ENCODE measurements around the gene PTAFR.

The PTAFR gene, protein sequence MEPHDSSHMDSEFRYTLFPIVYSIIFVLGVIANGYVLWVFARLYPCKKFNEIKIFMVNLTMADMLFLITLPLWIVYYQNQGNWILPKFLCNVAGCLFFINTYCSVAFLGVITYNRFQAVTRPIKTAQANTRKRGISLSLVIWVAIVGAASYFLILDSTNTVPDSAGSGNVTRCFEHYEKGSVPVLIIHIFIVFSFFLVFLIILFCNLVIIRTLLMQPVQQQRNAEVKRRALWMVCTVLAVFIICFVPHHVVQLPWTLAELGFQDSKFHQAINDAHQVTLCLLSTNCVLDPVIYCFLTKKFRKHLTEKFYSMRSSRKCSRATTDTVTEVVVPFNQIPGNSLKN

DNA sequence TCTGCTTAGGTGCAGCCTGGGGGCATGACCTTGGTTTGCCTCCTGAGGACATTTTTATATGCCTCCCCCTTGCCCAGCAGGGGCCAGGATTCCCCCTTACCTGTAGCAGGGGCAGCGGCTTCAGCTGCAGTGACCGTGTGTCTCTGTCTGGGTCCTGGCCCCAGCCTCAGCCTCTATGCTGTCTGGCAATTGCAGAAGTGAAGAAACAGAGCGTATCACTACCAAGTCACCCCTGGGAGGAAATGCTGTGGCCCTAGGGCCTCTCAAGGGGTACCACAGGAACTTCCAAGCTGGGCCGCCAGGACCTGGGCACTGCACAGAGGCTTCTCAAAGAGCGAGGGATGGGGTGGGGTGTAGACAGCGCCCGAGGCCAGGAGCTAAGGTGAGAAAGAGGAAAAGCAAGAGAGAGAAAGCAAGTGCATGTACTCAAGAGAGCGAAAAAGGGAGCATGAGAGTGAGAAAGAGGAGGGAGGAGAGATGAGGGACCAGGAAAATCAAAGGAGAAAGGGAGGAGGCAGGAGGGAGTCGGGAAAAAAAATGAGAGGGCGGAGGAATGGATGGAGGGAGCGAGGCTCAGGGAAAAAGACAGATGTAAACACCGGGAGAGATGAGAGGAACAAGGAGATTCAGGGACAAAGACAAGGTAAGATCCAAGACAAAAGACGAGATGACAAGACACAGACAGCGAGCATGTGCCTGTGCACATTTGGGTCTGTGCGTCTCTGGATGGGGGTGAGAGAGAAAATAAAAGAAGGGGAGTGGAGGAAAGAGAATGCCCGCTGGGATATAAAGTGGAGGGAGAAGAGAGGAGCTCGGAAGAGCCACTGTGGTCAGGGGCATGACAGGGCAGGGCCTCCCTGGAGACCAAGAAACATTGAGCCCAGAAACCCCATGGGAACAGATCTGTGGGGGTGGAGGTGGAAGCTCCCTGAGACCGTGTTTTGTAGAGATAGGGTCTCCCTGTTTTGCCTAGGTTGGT lies at the start of gene PTAFR:
PTAFR (minus strand) TSS at position 199 of the 979 bp plus-strand sequence. CDS start 25,669 bp downstream, outside the sequence.
- no peak for DNase-seq

DNA sequence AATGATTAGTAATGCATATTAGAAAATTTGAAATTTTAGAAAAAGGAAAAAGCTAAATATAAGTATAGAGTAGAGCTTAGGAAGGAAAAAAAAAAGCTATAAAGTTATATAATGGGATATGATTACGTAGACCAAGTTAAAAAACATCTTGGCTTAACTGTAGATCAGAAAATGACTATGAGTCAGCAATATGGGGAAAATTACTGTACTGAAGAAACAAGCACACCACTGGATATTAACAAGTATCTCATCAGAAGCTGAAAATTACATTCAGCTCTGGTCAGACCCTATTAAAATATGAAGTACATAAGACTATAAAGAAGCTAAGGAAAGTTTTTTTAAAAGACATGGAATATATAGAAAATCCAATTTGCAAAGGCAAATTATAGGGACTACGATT lies 36.8 kb upstream of the PTAFR start:
- peak; percentile 34 for DNase-seq

DNA sequence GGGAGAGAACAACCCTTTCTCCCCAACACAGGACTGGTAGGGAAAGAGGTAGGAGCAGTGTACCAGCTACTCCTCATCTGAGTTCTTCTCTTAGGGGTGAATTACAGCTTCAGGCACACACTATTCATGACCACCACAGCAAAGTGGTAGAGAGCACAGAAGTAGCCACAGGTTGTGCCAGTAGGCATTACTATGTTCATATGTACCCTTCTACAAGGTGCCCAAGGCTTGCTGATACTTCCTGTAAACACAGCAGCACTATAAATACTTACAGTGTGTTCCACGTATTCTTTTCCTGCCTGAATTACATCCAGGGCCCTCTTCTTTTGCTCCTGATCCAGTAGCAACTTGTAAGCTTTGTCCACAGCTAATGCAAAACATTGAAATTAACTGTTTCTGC lies 33.2 kb upstream of the PTAFR start:
- DNase-seq: no peak

DNA sequence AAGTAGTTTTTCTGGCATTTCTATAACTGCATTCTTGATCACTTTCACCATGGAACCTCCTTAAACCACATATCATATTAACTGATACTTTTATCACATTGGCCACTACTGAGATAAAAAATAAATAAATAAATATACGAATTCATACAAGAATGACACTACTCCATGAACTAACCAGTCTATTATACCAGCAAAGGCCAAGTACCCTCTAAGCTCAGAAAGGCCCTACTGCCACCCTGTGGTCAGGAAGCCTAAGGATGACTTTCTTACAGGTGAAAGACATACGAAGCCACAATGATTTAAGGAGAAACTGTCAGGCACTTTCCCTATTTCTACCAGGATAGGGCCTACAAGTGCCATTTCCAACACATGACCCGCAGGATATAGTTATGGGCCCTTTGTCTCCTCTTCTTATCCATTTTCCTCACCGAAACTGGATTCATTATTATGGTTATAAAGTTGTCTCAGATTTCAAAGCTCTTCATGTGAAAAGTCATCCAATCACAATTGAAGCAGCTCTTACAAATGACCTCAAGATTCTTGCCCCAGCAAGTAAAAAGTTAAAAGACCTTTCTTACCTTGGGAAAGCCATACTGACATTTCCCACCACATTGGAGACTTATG lies 32.4 kb upstream of the PTAFR start:
- peak; percentile 80 for DNase-seq

DNA sequence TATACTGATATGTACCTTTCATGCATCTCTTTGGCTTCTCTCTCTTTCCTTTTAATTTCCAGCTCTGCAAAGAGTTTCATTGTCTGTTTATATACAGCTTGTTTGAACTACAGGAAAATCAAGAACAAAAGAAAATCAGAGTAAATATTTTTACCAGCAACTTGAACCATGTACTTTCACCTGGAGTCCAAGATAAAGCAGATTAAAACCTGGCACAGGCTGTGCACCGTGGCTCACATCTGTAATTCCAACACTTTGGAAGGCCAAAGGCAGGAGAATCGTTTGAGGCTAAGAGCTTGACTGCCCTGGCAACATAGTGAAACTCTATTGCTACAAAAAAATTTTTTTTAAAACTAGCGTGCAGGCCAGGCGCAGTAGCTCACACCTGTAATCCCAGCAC lies 28.8 kb upstream of the PTAFR start:
- DNase-seq: no peak

DNA sequence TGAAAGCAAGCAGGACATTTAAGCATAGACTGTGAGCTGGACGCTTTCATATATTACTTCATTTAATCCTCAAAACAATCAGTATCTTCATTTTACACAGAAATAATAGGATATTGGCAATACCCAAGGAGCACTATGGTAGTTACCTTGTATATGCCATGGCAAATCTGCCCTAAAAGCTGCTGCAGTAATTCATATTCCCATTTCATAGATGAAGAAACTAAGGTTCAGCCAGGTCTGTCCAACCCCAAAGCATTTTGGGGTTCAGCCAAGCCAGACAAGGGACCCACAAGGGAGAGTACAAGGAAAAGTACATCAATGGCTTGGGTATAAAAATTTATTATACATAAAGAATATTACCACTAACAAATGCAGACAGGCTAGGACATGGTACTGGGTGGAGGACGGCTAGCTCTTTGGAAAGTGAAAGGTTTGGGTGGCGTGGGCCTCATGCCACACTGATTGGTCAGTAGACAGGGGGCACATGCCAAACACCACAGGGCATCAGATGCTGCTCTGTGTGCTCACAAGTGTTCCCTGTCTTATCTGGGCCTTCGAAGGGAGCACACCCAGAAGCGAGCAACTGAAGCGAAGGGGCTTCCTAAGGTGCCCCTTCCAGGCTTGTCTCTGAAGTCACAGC lies 23.9 kb upstream of the PTAFR start:
- no peak for DNase-seq

DNA sequence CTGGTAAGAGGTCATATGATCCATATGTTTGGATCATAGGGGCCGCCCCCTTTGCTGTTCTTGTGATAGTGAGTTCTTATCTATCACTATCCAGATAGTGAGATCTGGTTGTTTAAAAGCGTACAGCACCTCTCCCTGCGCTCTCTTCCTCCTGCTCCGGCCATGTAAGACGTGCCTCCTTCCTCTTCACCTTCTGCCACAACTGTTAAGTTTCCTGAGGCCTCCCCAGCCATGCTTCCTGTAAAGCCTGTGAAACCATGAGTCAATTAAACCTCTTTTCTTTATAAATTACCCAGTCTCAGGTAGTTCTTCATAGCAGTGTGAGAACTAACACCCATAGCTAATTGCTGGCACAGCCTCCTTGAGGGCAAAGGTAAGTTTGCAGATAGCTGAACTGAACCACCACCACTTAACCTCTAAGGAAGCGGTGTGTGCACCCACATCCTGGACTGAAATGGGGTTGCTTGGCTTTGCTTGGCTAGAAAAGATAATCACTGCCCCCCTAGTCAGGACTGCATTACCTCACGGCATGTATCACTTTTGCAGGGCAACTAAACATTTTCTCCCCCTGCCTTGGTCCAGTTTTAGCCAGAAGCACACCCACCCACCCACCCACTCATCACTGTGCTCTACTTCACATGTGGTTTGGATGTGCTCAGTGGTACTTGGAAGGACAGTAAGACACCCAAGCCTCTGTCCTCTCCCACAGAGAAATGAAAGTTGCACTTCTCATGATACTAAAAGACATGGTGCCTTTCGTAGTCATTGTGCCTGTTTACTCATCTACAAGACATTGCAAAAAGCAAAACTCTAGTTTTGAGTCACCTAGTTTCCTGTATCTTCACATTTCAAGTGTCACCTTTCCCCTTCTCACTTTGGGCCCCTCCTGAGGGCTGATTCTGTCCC lies 23.1 kb upstream of the PTAFR start:
- DNase-seq: no peak

DNA sequence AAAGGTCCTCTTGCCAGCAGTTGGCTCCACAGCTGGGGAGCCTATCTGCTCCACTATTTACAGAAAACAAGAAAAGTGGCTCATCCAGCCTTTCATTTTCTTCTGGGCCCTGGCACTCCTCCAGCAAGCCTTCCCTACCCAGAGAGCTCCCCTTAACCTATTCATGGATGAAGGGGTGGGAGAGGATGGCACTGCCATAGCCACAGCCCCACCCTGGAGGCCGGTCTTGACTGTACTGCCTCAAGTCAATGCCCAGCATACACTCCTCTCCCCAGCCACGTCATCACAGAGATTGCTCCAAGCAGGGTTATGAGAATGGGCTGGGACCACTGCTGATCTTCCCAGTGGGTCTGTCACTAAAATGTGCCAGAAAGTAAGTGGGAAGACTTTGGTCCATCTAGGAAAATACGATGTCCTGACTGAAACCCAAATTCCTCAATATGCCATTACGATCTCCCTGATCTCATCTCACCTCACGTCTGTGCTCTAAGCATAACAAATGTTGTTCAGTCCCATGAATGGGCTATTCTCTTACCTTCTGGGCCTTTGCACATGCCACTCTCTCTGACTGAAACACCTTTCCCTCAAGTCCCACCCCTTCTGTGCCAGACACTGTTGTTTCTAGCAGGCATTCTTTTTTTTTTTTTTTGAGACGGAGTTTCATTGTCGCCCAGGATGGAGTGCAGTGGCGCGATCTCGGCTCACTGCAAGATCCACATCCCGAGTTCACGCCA lies 21.4 kb upstream of the PTAFR start:
- DNase-seq: no peak

DNA sequence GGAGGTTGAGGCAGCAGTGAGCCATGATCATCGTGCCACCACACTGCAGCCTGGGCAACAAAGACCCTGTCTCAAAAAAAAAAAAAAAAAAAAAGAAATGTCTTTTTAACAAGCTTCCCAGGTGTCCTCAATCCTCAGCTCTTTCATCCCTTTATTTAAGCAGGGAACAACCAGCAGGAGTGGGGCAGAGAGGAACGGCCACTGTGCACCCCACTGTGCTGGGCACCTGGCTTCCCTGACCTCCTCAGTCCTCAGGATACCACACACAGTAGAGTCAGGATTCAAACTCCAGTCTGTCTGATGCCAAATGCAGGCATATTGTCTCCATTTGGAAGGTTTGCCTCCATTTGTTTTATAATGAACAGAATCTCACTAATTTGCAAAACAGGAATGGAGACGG lies 19.8 kb upstream of the PTAFR start:
- DNase-seq: no peak

DNA sequence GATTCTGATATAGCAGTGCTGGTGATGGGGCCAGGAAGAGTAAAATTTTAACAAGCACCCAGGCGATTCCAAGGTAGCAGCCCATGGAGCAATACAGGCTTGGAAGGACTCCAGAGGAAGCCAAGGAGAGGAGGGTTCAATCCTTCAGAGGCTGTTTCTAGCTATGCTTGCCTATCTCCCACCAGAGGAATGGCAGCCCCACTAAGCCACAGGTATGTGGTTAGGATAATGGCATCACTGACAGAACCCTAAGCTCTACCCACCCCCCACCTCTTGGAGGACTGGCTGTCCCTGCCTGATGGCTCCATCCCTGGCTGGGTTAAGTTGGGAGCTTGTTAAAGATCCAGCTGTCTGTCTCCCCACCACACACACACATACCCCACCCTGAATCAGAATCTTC lies 19.3 kb upstream of the PTAFR start:
- DNase-seq: no peak

DNA sequence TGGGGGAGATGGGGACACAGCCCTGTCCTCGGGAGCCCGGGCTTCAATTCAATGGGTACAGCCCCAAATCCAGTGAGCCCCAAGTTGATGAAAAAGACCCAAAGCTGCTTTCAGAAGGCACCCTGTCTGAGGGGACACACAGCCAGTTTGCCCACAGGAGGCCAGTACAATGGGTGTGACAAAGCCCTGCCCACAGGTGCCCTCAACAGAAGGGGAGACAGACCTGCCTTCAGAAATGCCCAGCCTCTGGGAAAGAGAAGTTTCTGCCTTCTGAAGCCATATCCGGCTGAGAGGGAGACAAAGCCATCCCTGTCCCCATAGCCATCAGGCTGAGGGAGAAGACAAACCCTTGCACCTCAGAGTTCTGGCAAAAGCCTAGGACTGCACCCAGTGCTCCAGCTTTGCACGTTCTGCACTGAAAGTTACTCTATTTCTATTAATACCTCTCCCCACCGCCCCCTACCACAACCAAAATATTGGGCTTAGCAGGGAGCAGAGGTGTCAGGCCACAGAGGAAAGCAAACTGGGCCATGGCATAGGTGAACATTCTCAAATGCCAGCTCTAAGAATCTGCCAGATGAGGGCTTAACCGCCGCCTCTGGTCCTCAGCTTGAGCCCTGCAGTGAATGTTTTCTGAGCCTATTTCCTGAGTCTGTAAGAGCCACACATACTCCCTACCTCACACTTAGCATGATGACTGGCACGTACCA lies 18.0 kb upstream of the PTAFR start:
- no peak for DNase-seq

DNA sequence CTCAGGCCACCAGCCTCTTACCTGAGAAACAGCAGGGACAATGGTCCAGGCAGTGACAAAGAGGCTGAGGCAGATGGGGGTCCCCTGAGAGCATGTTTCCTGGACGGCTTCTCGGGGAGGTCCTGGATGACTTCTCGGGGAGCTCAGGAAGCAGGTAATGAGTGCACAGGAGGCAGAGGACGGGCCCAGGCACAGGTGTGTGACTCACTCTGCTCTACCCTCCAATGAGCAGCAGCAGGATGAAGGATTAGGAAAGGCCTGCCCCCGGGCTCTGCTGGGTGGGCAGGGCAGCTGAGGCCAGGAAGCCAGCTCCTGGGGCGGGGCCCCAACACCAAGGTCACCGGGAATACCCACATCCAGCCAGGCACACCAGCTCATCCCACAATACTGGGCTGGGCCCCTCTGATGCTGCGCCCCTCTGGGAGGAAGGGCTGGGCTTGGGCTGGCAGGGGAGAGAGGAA lies 17.2 kb upstream of the PTAFR start:
- no peak for DNase-seq

DNA sequence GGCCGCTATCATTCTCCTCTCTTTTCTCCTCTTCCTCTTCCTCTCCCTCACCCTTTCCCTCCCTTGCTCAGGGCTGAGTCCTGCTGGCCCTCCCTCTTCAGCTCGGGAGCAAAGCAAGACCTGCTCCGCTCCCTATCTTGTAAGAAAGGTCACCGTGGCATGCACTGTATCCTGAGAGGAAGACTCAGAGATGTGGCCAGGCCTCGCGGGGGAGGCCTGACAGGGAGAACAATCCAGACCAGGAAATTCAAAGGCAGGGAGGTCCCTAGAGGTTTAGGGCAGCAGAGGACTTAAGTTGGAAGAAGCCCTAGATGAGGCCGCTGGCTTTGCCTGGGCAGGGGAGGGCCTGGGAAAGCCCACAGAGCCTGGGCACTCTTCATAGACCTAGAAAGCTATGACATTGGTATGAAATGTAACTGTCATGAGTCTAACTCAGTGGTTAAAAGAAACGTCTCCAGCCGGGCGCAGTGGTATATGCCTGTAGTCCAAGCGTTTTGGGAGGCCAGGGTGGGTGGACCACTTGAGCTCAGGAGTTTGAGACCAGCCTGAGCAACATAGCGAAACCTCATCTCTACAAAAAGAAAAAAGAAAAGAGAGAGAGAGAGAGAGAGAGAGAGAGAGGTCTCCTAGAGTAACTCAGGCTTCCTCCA lies 14.6 kb upstream of the PTAFR start:
- no peak for DNase-seq

DNA sequence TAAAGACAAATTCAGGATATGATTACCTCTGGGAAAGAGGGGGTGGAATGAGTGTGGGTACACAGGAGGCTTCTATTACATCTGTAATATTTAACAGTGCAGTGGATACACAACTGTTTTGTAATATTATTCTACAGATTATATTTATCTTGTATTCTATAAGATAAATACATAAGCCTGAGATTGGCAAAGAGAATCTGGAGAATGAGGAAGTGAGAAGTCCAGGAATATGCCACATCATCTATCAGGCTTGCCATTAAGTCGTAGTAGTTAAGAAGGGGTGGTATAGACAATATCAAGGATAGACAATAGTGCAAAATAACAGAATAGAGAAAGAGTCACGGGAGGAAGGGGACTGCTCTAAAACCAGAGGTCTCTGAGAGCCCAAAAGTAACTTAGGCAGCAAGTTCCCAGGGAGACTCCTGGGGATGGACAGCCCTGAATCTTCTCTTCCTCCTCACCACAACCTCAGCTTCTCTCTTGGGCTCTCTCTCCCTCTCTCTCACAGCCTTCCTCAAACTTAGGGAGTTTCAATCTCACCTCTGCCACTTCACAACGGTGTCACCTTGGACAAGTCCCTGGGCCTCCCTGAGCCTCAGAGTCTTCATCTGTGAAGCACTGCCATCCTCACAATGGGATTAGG lies 14.0 kb upstream of the PTAFR start:
- no peak for DNase-seq

DNA sequence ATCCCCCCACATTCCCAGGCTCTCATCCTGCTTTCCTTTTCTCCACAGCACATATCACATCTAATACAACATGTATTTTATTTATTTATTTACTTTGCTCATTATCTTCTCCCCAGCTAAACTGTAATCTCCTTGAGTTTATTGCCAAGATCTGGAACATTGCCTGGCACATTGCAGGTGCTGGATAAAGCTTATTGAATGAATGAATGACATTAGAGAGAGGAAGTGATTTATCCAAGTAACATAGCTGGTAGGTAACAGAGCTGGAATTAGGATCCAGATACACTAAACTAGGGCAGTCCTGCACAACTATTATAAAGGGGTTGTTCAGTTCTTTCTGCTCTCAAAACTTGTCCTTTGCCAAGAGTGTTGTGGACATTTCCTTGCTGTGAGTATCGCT lies 8.6 kb upstream of the PTAFR start:
- no peak for DNase-seq

DNA sequence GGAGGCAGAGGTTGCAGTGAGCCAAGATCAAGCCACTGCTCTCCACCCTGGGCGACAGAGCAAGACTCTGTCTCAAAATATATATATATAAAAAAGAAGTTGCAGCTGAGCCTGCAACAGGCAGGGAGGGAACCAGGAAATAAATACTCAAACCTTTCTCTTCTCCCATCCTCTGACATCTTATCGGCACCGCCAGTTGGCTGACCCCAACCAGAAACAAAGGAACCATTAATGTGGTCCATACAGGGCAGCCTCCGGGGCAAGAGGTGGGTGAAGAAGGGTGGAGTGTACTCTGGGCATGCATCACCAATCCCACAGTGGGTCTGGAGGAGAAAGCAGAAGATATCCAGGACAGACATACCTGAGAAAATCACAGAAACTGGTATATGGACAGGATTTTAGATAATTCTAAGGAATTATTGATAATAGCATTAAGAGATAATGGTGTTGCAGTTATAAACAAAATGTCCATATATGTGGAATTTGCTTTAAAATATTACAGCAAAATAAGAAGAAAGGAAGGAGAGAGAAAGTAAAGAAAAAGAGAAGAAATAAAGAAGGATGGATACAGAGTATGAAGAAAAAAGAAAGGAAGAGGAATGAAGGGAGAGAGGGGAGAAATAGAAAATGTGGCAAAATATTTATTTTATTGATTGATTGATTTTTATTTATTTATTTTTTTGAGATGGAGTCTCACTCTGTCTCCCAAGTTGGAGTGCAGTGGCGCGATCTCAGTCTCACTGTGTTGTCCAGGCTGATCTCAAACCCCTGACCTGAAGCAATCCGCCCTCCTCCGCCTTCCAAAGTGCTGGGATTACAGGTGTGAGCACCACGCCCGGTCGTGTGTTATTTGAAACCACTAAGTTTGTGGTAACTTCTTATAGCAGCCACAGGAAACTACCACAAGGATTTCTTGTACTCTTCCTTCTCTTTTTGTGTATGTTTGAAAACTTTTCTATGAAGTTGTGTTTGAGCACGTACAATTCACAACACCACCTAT lies 4.1 kb upstream of the PTAFR start:
- DNase-seq: no peak

DNA sequence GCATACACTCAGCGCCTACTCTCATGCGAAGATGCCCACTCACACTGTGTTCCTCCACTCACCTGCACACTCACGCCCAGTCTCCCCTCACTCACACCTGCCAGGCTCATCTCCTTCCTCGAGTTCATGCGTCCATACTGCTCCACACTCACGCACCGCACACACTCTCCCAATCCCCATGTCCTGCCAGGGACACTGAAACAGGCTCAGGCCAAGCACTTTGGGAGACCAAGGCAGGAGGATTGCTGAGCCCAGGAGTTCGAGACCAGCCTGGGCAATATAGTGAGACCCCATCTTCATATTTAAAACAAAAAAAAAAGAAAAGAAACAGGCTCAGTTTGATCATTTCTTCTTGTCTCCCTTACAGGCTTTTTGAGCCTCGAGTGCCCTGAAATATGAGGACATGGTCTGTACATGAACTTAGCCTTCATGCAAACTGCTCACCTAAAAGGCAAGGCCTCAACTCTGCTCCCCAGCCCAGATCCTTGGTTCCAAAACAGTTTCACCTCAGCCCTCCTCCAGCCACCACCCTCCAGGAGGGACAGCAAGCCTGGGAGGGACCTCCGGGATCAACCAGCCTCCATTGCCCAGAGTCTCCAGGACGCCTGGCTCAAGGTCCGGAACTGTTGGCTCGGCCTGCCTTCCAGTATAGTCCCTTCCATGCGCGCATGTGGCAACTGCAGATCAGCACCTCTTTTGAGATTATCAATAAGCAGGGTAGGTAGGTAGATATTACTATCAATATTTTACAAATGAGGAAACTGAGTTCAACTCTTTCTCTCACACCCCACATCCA lies 2.4 kb upstream of the PTAFR start:
- no peak for DNase-seq
